ENCODE data around the gene PAPLN.

PAPLN gene

DNA sequence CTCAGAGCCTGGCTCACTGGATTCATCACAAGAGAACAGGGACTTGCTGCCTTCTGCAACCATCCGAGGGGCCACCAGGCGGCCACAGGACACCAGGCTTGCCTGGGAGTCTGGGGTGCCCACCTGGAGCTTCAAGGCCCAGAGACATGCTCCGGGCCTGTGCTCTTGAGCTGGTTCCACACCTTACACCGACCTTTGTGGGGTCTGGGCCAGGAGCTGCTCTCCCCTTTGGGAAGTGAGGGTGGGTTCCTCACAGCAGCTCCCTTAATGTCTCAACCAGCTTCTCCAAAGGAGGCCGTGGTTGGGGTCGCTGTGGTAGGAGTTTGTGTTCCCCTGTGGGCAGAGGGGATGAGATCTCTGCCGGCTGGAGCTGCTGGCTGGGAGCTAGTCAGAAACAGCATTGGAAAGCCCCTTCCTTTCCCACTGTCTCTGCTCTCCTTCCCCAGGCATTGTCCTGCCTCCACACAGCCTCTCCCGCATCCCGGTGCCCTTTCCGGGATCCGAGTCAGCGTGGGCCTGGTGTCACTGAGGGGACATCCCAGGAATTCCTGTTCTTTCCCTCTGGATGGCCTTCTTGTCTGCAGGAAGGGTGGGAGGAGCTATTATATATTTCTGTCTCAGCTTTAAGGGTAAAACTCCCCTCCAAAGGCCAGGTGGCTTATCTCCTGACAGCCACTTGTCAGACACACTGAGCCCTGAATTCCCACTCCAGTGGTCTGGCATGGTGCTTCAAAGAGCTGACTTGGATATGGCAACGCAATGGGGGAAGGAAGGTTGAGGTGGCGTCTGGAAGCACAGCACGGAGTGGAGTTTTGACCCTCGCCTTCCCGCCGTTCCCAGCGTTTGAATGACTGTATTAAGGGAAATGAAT lies 5.1 kb upstream of the PAPLN start:
- in situ Hi-C loops (cut with MboI; ENCODE audit: low sequenced_read_pairs): no loop called here

DNA sequence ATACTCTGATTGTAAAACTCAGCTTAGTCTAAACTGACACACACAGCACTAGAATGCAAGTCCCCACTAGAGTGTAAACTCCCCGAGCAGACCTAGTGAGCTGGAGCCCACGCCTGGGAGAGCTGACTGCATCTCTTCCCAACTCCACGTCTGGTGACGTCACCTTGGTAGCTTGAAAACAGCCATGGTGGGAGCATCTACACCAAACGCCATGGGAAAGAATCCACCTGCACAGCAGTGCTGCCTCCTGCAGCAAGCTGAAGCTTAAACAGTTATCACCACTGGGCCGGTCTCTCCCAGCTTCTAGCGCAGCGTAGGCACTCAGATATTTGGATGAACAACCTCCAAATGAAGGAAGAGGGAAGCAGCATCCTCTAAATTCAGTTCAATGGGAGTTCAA lies 4.3 kb upstream of the PAPLN start:
- in situ Hi-C loops (cut with MboI; ENCODE audit: low sequenced_read_pairs): no loop called here

DNA sequence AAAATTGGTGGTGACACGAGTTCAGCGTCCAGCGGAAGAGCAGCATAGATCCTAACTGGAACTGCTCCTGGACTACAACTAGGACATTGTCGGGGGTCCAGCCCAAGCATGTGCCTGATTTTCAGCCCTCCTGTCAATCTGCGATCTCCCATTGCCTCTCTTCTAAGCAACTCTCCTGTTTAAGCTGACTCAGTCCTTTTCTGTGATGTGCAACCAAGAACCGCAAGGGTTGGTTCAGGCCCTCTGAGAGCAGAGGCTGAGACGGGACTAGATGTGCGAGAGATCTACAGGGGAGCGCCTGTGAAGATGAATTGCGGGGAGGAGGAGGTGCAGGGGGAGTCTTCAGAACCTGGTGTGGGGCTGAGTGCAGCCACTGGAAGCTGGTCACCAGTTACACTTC lies 3.7 kb upstream of the PAPLN start:
- in situ Hi-C loops (cut with MboI; ENCODE audit: low sequenced_read_pairs): no loop called here

DNA sequence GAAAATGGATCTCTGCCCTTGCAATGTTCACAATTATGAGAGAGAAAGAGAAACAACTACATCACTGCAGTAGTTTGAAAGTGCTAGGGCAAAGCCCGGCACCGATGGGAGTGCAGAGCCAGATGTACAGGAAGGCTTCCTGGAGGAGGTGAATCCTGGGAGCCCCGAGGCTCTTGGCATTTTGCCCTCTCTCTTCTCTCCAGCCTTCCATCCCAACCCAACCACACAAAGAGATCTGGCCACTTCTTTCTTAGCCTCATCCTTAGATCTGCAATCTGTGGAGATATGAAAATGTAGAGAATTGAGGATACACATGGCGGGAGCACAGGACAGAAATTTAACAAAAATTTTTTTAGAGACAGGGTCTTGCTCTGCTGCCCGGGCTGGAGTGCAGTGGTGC lies 3.3 kb upstream of the PAPLN start:
- in situ Hi-C loops (cut with MboI; ENCODE audit: low sequenced_read_pairs): no loop called here

DNA sequence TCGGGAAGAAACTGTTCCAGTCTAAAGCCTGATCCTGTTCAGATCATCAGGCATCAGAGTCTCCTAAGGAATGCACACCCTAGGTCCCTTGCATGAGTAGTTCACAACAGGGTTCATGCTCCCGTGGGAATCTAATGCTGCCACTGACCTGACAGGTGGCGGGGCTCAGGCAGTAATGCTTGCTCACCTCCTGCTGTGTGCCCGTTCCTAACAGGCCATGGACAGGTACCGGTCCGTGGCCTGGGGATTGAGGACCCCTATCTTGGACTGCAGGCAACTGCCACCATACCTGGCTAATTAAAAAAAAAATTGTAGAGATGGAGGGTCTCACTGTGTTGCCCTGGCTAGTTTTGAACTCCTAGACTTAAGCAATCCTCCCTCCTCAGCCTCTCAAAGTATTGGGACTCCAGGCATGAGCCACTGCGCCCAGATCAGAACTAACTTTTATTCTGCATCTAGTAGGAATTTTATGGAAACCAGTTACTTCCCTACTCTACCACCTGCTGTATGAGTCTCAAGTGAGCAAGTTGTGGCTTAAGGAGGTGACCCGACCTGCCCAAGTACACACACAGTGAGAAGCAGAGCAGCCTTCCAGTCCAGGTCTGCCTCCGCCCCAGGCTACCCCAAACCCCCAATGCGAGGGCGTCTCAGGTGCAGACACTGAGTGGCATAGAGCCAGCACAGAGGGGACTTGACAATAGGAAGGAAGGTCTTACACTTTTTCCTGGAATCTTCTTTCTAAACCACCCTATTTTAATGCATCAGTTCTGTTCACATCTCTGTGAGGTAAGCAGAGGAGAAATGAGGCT lies 2.5 kb upstream of the PAPLN start:
- in situ Hi-C loops (cut with MboI; ENCODE audit: low sequenced_read_pairs): no loop called here

DNA sequence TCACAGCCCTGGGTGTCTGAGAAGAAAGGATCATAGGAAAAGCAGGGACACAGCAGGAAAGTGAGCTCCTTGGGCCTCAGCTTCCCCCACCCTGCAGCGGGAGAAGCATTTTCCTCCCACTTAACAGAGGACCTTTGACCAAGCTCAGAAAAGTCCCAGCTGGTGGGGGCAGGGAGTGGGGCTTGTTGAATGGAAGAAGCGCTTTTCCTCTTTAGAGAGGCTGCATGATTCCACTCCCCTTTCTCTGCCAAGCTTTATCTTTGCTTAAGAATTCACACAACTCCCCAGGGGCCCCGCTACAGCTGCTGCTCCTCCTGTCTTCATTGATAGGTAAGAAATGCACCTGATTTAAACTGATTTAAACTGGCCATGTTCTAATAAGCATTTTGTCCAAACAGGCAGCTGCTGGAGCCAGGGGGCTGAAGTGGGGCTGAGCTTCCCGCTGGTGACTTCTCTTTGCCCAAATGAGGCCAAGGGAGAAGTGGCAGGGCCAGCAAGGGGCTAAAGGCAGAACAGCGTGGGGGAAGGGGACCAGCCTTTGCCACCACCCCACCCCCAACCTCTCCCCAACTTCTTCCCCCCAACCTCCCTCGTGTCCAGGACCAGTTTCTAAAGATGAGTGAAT lies 1.7 kb upstream of the PAPLN start:
- in situ Hi-C loops (cut with MboI; ENCODE audit: low sequenced_read_pairs): no loop called here

DNA sequence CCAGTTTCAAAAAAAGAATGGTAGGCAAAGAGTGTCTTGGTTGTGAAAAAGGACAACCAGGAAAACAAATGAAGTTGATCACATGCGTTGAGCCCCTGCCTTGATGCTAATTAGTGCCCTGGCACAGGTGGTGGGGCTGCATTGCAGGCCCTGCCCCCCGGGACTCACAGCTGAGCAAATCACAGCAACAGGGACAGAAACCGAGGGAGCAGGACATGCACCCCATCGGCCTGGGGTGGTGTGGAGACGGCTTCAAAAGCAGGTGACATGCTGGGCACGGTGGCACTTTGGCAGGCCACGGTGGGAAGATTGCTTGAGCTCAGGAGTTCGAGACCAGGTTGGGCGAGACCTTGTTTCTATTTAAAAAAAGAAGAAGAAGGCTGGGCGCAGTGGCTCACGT lies 1.1 kb upstream of the PAPLN start:
- in situ Hi-C loops (cut with MboI; ENCODE audit: low sequenced_read_pairs): no loop called here

DNA sequence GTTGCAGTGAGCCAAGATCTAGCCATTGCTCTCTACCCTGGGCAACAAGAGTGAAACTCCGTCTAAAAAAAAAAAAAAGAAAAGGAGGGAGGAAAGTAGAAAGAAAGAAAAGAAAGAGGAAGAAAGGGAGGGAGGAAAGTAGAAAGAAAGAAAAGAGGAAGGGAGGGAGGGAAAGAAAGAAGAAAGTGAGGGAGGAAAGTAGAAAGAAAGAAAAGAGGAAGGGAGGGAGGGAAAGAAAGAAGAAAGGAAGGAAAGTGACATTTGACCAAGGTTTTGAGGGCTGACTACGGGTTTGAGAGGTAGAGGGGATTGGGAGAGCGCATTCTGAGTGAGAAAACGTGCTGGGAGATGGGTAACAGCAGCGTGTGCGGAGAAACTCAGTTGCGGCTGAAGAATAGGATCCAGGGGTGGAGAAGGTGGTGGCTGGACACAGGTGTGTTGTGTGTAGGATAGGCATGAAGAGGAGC lies 521 bp upstream of the PAPLN start:
- in situ Hi-C loops (cut with MboI; ENCODE audit: low sequenced_read_pairs): no loop called here

DNA sequence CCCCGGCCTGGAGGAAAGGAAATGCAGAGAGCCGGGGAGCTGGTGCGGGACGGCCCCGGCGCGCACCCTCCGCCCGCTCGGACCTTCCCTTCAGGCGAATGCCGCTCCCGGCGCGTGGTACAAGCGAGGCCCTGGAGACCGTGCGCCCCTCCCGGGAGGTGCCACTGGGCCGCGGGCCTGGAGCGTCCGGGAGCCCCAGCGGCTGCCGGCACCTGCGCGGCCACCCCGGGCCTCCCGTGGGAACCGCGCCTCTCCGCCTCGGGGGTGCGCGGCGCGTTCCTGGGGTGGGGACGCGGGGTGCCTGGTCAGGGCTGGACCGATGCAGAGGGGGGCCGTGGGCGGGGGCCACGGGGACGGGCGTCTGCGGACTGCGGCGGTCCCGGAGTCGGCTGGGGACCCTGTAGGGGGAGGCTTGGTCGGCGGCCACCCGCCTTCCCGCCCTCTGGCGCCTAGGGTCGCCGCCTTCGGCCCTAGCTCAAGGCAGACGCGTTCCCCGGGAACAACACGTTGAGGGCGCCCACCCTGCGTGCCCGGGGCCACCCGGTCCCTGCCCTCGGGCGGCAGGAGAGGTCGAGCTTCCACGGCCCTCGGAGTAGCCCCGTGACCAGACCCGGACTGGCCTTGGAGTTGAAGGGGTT lies 599 bp downstream of the PAPLN start:
- in situ Hi-C loops (cut with MboI; ENCODE audit: low sequenced_read_pairs): no loop called here

DNA sequence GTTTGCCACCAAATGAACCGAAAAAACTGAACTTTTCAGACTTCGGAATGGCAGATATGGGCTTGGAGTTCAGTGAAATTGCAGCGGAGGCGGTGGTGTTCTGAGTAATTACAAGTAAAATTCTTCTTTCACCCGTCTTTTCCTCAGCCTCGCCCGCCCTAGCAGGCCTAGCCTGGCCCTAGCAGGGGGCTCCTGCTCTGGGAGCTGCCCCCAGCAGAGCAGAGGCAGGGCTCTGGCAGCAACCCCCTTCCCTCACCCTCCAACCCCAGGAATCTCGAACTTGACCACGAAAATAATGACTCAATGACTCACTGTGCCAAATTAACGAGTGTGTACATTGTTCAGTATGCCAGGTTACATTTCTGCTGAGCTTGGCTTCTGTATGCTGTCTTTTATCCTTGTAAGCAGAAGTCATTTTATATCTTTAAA lies 1.1 kb downstream of the PAPLN start:
- in situ Hi-C loops (cut with MboI; ENCODE audit: low sequenced_read_pairs): no loop called here

DNA sequence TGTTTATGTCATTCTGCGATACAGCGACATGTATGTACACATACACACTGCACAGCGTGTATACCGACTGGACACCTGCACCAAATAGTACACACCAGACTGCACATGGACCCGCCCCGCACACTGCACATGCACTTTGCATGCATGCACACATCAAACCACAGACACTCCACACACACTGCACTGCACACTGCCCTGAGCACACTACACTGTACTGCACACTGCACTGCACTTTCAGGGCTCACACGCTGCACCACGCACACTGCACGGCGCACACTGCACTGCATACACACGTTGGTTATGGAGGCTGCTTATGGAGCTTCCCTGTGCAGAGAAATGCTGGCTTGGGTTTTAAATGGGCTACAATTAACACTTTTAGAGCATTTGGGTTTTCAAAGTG lies 1.6 kb downstream of the PAPLN start:
- in situ Hi-C loops (cut with MboI; ENCODE audit: low sequenced_read_pairs): no loop called here

DNA sequence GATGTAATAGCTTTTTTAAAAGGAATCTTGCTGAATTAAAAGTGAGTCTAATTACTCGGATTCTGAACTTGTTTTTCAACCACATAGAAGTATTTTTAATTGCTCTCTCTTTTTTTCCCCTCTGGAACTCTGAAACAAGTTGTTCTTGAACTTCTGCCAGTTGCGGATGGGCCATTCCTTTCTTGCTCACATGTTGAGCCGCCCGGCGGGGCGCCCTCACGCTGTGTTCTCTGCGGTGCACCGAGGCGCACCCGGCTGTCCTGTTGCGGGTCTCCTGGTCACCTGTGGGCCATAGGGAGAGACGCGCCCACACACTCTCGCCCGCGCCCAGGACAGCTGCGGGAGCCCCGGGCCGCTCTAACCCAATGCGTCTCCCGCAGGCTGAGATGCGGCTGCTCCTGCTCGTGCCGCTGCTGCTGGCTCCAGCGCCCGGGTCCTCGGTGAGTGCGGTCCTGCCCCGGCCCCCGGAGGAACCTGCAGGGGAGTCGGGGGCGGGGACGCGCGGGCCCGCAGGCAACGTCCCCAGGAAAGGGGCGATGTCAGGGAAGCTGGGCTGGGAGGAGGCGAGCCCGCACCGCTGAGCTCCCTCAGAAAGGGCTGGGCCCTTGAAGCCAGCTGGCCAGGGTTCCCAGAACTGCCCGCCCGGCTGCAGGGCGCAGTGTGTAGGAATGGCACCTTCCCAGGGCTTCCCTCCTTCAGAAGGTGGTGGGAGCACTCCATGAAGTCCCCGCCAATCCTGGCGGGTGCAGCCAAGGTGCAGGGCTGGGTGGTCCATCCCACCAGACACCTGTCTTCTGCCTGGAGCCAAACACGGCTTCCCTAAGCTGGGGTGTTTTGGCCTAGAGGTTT lies 2.3 kb downstream of the PAPLN start:
- in situ Hi-C loops (cut with MboI; ENCODE audit: low sequenced_read_pairs): no loop called here

DNA sequence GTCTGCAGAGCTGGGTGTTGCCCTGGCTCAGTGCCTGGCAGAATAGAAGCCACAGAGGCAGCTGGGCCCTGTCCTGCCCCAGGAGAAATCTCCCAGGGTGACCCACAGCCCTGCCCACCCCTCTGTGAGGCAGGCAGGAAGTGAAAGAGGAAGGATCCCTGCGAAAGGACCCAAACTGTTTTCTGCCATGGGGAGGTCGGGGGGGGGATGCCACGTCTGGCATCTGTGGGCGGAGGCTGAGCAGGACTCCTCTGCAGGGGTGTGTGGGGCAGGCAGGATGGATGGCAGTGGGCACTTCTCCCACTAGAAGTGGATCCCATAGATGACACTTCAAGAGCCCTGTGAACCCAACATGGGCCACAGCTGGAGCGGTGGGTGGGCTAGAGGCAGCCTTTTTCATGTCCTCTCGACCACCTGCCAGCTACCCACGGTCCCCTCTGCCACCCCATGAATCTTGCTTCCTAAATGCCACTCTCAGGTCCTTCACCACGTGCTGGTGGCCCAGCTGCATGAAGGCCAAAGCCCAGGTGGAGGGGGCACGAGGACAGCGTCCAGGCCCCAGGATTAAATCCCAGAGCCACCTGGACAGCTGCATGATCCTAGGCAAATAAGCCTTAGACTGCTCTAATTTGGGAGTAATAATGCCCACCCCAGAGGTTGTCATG lies 3.6 kb downstream of the PAPLN start:
- in situ Hi-C loops (cut with MboI; ENCODE audit: low sequenced_read_pairs): no loop called here

DNA sequence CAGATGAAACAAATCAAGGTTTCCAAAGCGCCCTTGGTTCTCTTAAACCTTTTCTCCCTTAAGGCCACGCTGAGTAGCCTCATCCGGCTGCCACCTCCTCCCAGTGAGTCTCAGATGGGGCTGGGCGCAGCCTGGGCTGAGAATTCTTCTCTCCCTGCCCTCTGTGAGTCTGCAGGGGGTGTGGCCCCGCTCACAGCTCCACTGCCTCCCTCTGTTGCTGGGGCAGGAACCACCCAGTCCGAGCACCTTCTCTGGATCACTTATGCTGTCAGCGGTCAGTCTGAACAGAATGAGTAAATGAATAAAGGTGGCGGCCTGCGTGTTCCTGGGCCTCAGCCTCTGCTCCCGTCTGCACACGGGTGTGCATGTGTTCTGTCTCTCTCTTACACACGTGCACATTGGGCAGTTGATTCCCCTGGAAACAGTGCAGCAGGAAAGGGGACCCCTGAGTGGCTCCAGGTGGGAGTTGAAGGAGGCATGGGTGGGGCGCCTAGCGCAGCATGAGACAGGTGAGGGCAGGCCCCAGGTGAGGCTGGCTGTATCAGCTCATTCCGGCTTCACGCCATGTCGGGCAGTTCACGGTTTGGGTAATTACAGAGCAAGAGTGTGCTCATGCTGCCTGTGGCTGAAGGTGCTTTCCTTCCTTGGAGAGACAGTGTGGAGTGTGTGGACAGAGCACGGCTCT lies 4.3 kb downstream of the PAPLN start:
- in situ Hi-C loops (cut with MboI; ENCODE audit: low sequenced_read_pairs): no loop called here

DNA sequence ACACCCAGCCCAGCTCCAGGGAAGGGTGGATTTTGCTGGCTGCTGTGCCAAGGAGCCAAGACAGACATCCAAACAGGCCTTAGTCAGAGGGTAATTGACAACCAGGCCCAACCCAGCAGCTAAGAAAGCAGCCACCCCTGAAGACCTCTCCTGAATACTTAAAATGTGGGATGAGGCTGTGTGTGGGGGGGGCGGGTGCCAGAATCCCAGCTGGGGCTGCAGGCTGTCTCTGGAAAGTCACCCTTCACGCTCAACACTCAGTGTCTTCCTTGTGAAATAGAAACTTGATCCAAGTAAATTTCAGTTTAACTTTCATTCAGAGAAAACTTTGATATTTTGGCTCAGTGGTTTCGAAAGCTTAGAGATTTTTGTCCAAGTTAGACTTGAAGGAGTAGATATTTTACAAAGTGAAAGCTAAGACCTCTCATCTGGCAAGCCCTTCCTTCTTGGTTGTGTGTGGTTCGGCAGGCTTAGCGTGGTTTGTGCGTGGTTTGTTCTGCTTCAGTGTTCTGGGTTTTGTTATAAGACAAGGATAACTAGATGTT lies 5.1 kb downstream of the PAPLN start:
- in situ Hi-C loops (cut with MboI; ENCODE audit: low sequenced_read_pairs): no loop called here

DNA sequence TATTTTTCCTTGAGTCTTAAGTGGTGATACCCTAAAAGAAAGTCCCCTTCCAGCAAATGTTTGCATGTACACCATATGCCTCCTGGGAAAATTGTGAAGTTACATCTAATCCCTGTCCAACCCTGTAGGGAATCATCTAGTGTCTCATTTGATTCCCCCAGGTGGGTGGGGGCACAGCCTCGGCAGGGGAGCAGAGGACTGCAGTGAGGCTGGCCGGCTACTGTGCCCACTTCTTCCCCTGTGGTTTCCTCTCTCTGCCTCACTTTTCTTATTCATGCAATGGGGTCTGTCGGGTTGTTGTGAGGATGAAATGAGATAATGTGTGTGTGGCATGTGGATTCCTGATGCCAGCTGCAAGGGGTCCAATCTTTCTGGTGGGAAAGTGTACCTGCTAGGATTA lies 6.0 kb downstream of the PAPLN start:
- in situ Hi-C loops (cut with MboI; ENCODE audit: low sequenced_read_pairs): no loop called here

DNA sequence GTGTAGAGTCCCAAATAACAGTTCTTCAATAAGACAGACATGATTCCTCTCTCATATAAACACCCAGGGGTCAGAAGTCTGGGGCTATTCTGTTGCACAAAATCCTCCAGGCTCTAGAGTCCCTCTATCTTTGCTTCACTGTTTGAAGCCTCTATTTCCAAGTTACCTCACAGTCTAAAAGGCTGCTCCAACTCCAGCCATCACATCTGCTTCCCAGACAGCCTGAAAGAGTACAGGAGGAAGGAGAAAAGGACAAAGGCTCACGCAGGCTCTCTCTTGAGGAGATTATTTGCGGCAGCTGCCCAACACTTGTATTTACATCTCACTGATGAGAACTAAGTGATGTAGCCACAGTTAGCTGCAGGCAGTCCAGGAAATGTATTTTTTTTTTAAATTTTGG lies 6.4 kb downstream of the PAPLN start:
- in situ Hi-C loops (cut with MboI; ENCODE audit: low sequenced_read_pairs): no loop called here

DNA sequence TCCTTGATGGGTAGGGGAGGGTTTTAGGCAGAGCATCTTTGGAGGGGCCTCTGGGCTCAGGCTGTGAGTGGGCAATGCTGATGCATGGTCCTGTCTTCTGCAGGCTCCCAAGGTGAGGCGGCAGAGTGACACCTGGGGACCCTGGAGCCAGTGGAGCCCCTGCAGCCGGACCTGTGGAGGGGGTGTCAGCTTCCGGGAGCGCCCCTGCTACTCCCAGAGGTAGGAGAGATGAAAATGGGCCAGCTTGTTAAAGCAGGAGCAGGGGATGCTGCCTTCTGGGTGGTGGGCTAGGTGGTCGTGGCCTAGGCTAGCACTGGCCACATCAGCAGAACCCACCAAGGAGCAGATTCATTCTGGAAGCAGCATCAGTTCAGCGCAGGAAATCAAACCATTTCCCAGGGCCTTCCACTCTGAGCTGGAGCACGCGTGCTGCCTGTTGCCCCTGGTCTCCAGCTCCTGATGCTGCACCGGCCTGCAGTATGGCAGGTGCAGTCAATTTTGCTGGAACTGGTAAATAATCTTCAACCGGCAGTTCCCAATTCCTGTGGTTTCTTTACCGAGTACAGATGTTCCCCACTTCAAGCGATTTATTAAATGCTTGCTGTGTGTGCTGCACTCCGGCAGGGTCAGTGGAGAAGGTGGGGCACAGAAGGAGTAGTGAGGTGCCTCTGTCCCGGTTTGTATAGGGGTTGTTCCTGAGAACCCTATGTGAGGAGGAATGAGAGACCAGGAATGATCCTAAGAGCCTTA lies 7.4 kb downstream of the PAPLN start:
- in situ Hi-C loops (cut with MboI; ENCODE audit: low sequenced_read_pairs): no loop called here

Data from HL-60/S4 treated with retinoic acid at 250 ng/mL for 4 days and 3 days (cell line).